ENCODE results near the gene AP4M1.

GRCh38 chr7:100093498-100093897, 7.9 kb upstream of the AP4M1 start:
- no peak for TF ChIP-seq TSHZ2 (CRISPR knock-in tag; IDR thresholded peaks at IDR 0.05)
- TF ChIP-seq CREB5 (CRISPR knock-in tag; IDR thresholded peaks at IDR 0.05; ENCODE audit: low read depth) = no peak
- TF ChIP-seq RARB (CRISPR knock-in tag; IDR thresholded peaks at IDR 0.05) = no peak
